IMR-90 (cell line): ENCODE measurements around the gene RPEL1. TPM values are rescaled to one million over a fixed set of nuclear protein-coding genes. Genes with fewer than 3 reads are reported as not detected.

Experiments used
- ATAC-seq: fragments of 200-7000 bp; cut with Tn5 transposase; 2 replicates; pipeline ENCODE4 v1.9.1; 2020; ENCODE audit warnings: low read depth, mild to moderate bottlenecking, moderate library complexity
- BruUV-seq: library from RNA; stranded (reverse); fragments of 400-500 nt; replicated peaks from 2 replicates; lab custom pipeline; 2021; lab: Mats Ljungman, UMichigan
- CTCF ChIA-PET: fragments of 300-600 bp; formaldehyde crosslinking; extraction: SDS; loops from one replicate; lab custom pipeline; 2021; ENCODE audit warnings: antibody characterized with exemption; lab: Yijun Ruan, JAX
- POLR2A ChIA-PET: fragments of 300-600 bp; sonication (Branson Sonifier 250); formaldehyde crosslinking; loops from one replicate; lab custom pipeline; 2022; ENCODE audit warnings: antibody characterized with exemption; ENCODE audit not compliant: unreplicated experiment; lab: Charles Lee
- DNase-seq: peaks from one replicate; pipeline ENCODE4 v3.0.0; 2013
- H2AFZ ChIP-seq: replicated peaks from 2 replicates; pipeline ENCODE3; 2013; ENCODE audit warnings: low read length, mild to moderate bottlenecking; ENCODE audit not compliant: poor library complexity
- H2AK5ac ChIP-seq: 2 replicates; pipeline ENCODE4 v1.6.1; 2013; ENCODE audit warnings: low read depth, low read length, inconsistent platforms
- H2AK9ac ChIP-seq: replicated peaks from 2 replicates; pipeline ENCODE3; 2013; ENCODE audit warnings: mild to moderate bottlenecking, low read depth, low read length, moderate library complexity; ENCODE audit not compliant: poor library complexity
- H2BK120ac ChIP-seq: 2 replicates; pipeline ENCODE4 v1.6.1; 2013; ENCODE audit warnings: low read depth, low read length, inconsistent platforms
- H2BK15ac ChIP-seq: 3 replicates; pipeline ENCODE4 v1.6.1; 2013; ENCODE audit warnings: low read depth, low read length, inconsistent platforms
- H2BK20ac ChIP-seq: 2 replicates; pipeline ENCODE4 v1.6.1; 2013; ENCODE audit warnings: low read depth, mild to moderate bottlenecking, inconsistent platforms, low read length, moderate library complexity
- H2BK5ac ChIP-seq: 2 replicates; pipeline ENCODE4 v1.6.1; 2013; ENCODE audit warnings: mild to moderate bottlenecking, low read depth, low read length, inconsistent platforms; ENCODE audit not compliant: poor library complexity, severe bottlenecking
- H3K14ac ChIP-seq: replicated peaks from 2 replicates; pipeline ENCODE4 v1.6.1; 2013; ENCODE audit warnings: low read depth, low read length, inconsistent platforms
- H3K18ac ChIP-seq: 2 replicates; pipeline ENCODE4 v1.6.1; 2013; ENCODE audit warnings: low read depth, low read length, control low read depth
- H3K23ac ChIP-seq: 2 replicates; pipeline ENCODE4 v1.6.1; 2013; ENCODE audit warnings: low read depth, low read length, inconsistent platforms
- H3K27ac ChIP-seq: 2 replicates; pipeline ENCODE4 v1.5.1; 2013; ENCODE audit warnings: mild to moderate bottlenecking, control low read depth, low read length; ENCODE audit not compliant: insufficient read depth
- H3K27me3 ChIP-seq: 2 replicates; pipeline ENCODE4 v1.6.1; 2013; ENCODE audit warnings: low read length; ENCODE audit not compliant: control insufficient read depth, insufficient read depth
- H3K36me3 ChIP-seq: 2 replicates; pipeline ENCODE4 v1.6.1; 2013; ENCODE audit warnings: low read length, mixed read lengths; ENCODE audit not compliant: control insufficient read depth, insufficient read depth
- H3K4ac ChIP-seq: 2 replicates; pipeline ENCODE4 v1.6.1; 2013; ENCODE audit warnings: low read depth, low read length, inconsistent platforms
- H3K4me1 ChIP-seq: 2 replicates; pipeline ENCODE4 v1.6.1; 2013; ENCODE audit warnings: low read length, mixed read lengths; ENCODE audit not compliant: control insufficient read depth, insufficient read depth
- H3K4me2 ChIP-seq: 2 replicates; pipeline ENCODE4 v1.6.1; 2013; ENCODE audit warnings: low read depth, mild to moderate bottlenecking, control low read depth, low read length, moderate library complexity
- H3K4me3 ChIP-seq: 2 replicates; pipeline ENCODE4 v1.5.1; 2013; ENCODE audit warnings: low read depth, mild to moderate bottlenecking, control low read depth, low read length, moderate library complexity; ENCODE audit not compliant: insufficient read depth
- H3K56ac ChIP-seq: 2 replicates; pipeline ENCODE4 v1.6.1; 2013; ENCODE audit warnings: low read length, inconsistent platforms; ENCODE audit not compliant: insufficient read depth; ENCODE audit errors: extremely low read depth
- H3K79me1 ChIP-seq, 2 experiments: 2 replicates each; pipeline ENCODE4 v1.6.1; 2013; ENCODE audit warnings: low read length in 2 of 2, inconsistent platforms in 1 of 2, low read depth in 1 of 2
- H3K9ac ChIP-seq: 2 replicates; pipeline ENCODE4 v1.6.1; 2013; ENCODE audit warnings: low read depth, low read length, control low read depth
- H3K9me1 ChIP-seq: 2 replicates; pipeline ENCODE4 v1.6.1; 2013; ENCODE audit warnings: low read length, inconsistent platforms; ENCODE audit not compliant: insufficient read depth
- H3K9me3 ChIP-seq: 2 replicates; pipeline ENCODE4 v1.6.1; 2013; ENCODE audit warnings: low read length; ENCODE audit not compliant: control insufficient read depth, insufficient read depth
- H4K20me1 ChIP-seq: 2 replicates; pipeline ENCODE4 v1.6.1; 2013; ENCODE audit warnings: low read length, inconsistent platforms; ENCODE audit not compliant: insufficient read depth
- H4K5ac ChIP-seq: 2 replicates; pipeline ENCODE4 v1.6.1; 2013; ENCODE audit warnings: mild to moderate bottlenecking, low read depth, low read length, control low read depth
- H4K8ac ChIP-seq, 2 experiments: 2 replicates each; pipeline ENCODE4 v1.6.1; 2013; ENCODE audit warnings: low read depth in 2 of 2, low read length in 2 of 2, control low read depth in 1 of 2, inconsistent platforms in 1 of 2
- H4K91ac ChIP-seq: 2 replicates; pipeline ENCODE4 v1.6.1; 2013; ENCODE audit warnings: low read depth, low read length, inconsistent platforms; ENCODE audit not compliant: insufficient read depth
- CEBPB ChIP-seq: IDR thresholded peaks from 2 replicates; pipeline ENCODE4 v1.6.1; 2012; ENCODE audit warnings: low read depth, low read length, improper control_type of control experiment
- POLR2A ChIP-seq: IDR thresholded peaks from 2 replicates; pipeline ENCODE4 v1.6.1; 2012; ENCODE audit warnings: mild to moderate bottlenecking, low read depth, low read length
- RAD21 ChIP-seq: IDR thresholded peaks from 2 replicates; pipeline ENCODE4 v1.6.1; 2012; ENCODE audit warnings: low read length, improper control_type of control experiment
- RFX5 ChIP-seq: IDR thresholded peaks from 2 replicates; pipeline ENCODE4 v1.8.0; 2012; ENCODE audit warnings: low read depth, mild to moderate bottlenecking, low read length, moderate library complexity
- SMC3 ChIP-seq: fragments of 150-350 bp; IDR thresholded peaks from 2 replicates; pipeline ENCODE4 v1.6.1; 2016; ENCODE audit warnings: low read depth, mild to moderate bottlenecking, antibody characterized with exemption, low read length, moderate library complexity
- WGBS, 2 experiments: methylation state at CpG; one replicate each; pipeline versions ENCODE4 v1.1.5 to v1.1.7; 2013; ENCODE audit warnings: missing lambda C conversion rate in 2 of 2; ENCODE audit not compliant: insufficient read length in 1 of 2; ENCODE audit errors: extremely low coverage in 2 of 2; 5-methylcytosine and 5-hydroxymethylcytosine counted together
- dilution Hi-C: fragments of 300-500 bp; cut with HindIII; formaldehyde crosslinking; loops from one replicate; pipeline ENCODE4 v1.14.3; 2018; ENCODE audit warnings: low sequenced_read_pairs; ENCODE audit not compliant: unreplicated experiment
- in situ Hi-C: fragments of 300-500 bp; cut with MboI; formaldehyde crosslinking; loops from 3 replicates; pipeline ENCODE4 v1.14.3; 2019; ENCODE audit warnings: low sequenced_read_pairs, inconsistent platforms, mixed read lengths
- intact Hi-C: fragments of 100-400 bp; cut with micrococcal nuclease; formaldehyde crosslinking; loops from 2 replicates; pipeline ENCODE4 v1.10.0; 2022
- polyA plus RNA-seq, 3 experiments: library from polyadenylated mRNA; depleted of rRNA; stranded (reverse); fragments of >200 nt; gene quantifications; 2 replicates each; pipeline ENCODE4 v1.2.3, GENCODE V29; 2012; ENCODE audit warnings: low replicate concordance in 1 of 3
- total RNA-seq: library from RNA; depleted of rRNA; stranded (reverse); fragments of >200 nt; gene quantifications from 2 replicates; pipeline ENCODE4 v1.2.3, GENCODE V29; 2012

RPEL1 gene
- total and polyA plus RNA-seq, 2 of the 4 experiments (the other 2 are of a cell fraction) = under 0.01 to 0.26 TPM

DNA sequence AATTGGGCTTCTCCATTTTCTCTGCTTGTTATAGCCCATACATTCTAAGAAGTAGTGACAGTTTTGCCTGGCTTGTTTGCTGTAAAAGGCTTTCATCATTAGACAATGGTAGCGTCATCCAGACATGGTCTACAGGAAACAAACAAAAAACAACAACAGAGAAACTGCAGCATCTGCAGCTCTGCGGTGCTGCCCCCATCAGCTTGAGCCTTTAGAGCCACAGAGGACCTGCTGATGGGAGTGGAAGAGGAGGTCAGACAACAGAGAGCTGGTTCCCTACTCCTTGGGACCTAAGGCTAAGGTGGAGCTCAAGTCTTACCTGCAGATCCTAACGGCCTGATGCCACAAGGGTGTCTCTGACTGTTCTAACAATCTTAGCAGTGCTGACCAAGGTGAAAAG is 34.3 kb downstream of the RPEL1 start:
- H2AFZ ChIP-seq = no peak overlapping the region
- dilution Hi-C loops = no loop called here
- H2AK9ac ChIP-seq = no peak overlapping the region
- H4K20me1 ChIP-seq = peaks cover 17% of the 10 kb centered on the region; the same call in 1 of the 2 replicates
- H2BK120ac ChIP-seq = no peak overlapping the region
- no peaks in the 10 kb centered on the region; the same call in 1 of the 2 replicates for H3K9me1 ChIP-seq
- peaks cover 0 to 5% of the 10 kb centered on the region in 2 experiments; a peak in 2 of 4 replicates for H3K79me1 ChIP-seq
- ATAC-seq (no peak), DNase-seq (no peak)
- no peak overlapping the region for H3K56ac ChIP-seq
- no peak overlapping the region for H3K4ac ChIP-seq
- H3K27ac ChIP-seq = no peak overlapping the region
- ChIA-PET CTCF (no interaction called here), POLR2A (interaction anchor here (0.6 kb wide), 1 partner anchor 89 kb away, joined by 9 read pairs; no protein-coding TSS in a partner anchor)
- H3K23ac ChIP-seq = no peak overlapping the region
- no peak overlapping the region for H4K5ac ChIP-seq
- H4K91ac ChIP-seq = no peak overlapping the region
- H2BK20ac ChIP-seq = no peak overlapping the region
- no peak overlapping the region for H3K9ac ChIP-seq
- H3K14ac ChIP-seq = no peak overlapping the region
- H3K9me3 ChIP-seq = no peaks in the 10 kb centered on the region
- WGBS, 2 experiments = no CpG with 5 or more reads among the region's 3 CpGs
- no peak overlapping the region for H3K18ac ChIP-seq
- TF ChIP-seq POLR2A (no peak), RAD21 (no peak), SMC3 (no peak), CEBPB (no peak), RFX5 (no peak)
- no peak overlapping the region for H2BK5ac ChIP-seq
- peaks cover 24% of the 10 kb centered on the region for H3K27me3 ChIP-seq
- H2AK5ac ChIP-seq = no peak overlapping the region
- in situ Hi-C loops = no loop called here
- no peak overlapping the region for H4K8ac ChIP-seq
- no peak overlapping the region for H3K4me2 ChIP-seq
- H3K36me3 ChIP-seq = no peaks in the 10 kb centered on the region
- no peak overlapping the region for H3K4me3 ChIP-seq
- BruUV-seq = no TSS peak
- no peak overlapping the region for H2BK15ac ChIP-seq
- peaks cover 9% of the 10 kb centered on the region; the same call in 1 of the 2 replicates for H3K4me1 ChIP-seq
- intact Hi-C loops = no loop called here
